HFF-Myc (cell line): ENCODE data around the gene OSBPL9.
A peak's percentile ranks its signal among the peaks of the same experiment; 100 is the strongest.

Experiments
- DNase-seq: peaks from one replicate; pipeline ENCODE4 v3.0.0-alpha.2; 2011; ENCODE audit warnings: low read depth; ENCODE audit errors: extremely low read depth
- H3K4me3 ChIP-seq: replicated peaks from 2 replicates; pipeline ENCODE4 v1.5.1; 2011; ENCODE audit warnings: low read depth, mild to moderate bottlenecking, control low read depth, low read length
- TF ChIP-seq, protein P1 (sequence below): IDR thresholded peaks from 2 replicates; pipeline ENCODE4 v1.5.1; 2012; ENCODE audit warnings: mild to moderate bottlenecking, low read depth, low read length, control low read depth; ENCODE audit errors: missing control alignments

The OSBPL9 gene

DNA sequence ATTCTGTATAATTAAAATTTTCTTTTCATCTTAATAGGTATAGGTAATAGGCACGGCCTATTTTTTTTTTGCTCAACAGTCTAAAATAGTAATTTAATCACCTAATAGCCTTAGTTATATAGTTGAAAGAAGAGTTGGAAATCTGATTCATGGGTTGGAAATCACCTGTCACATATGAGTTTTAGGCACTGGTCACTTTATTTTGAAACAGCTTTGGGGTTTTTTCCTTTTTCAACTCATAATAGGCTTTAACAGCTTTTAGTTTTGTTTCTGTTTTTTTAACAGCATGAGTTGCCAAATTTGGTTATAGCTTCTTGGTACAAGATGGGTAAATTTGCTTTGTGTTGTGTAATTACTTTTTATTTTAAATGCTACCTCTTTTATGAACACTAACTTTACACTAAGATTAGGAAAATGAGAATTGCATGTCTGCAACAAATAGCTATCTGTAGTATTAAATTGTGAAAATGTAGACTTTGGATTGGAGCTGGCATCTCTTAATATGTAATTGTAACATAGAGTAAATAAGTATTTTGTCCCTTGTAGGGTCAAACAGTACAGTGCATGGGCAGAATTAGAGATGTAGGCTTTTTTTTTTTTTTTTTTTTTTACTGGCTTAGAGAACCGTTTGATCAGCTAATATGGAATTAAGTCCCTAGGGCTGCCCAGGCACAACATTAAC, 109.8 kb downstream of the OSBPL9 start:
- H3K4me3 ChIP-seq = no peak overlapping the region
- TF ChIP-seq, protein P1, sequence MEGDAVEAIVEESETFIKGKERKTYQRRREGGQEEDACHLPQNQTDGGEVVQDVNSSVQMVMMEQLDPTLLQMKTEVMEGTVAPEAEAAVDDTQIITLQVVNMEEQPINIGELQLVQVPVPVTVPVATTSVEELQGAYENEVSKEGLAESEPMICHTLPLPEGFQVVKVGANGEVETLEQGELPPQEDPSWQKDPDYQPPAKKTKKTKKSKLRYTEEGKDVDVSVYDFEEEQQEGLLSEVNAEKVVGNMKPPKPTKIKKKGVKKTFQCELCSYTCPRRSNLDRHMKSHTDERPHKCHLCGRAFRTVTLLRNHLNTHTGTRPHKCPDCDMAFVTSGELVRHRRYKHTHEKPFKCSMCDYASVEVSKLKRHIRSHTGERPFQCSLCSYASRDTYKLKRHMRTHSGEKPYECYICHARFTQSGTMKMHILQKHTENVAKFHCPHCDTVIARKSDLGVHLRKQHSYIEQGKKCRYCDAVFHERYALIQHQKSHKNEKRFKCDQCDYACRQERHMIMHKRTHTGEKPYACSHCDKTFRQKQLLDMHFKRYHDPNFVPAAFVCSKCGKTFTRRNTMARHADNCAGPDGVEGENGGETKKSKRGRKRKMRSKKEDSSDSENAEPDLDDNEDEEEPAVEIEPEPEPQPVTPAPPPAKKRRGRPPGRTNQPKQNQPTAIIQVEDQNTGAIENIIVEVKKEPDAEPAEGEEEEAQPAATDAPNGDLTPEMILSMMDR = no peak
- no peak for DNase-seq

DNA sequence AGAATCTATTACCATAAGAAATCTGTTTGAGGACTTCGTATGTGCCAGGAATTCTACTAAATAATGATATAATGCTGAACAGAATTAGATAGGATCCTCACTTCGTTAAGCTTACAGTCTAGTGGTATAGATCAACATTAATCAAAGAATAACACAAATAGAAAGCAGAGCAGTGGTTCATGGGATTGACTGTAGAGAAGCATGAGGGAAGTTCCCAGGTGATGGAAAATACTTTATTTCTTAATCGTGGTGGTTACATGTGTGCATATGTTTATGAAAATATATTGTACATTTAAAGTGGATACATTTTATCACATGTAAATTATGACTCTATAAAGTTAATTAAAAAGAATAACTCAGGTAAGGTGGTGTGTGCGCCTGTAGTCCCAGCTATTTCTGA, 110.5 kb downstream of the OSBPL9 start:
- TF ChIP-seq, protein P1 = no peak
- no peak overlapping the region for H3K4me3 ChIP-seq
- DNase-seq = no peak

DNA sequence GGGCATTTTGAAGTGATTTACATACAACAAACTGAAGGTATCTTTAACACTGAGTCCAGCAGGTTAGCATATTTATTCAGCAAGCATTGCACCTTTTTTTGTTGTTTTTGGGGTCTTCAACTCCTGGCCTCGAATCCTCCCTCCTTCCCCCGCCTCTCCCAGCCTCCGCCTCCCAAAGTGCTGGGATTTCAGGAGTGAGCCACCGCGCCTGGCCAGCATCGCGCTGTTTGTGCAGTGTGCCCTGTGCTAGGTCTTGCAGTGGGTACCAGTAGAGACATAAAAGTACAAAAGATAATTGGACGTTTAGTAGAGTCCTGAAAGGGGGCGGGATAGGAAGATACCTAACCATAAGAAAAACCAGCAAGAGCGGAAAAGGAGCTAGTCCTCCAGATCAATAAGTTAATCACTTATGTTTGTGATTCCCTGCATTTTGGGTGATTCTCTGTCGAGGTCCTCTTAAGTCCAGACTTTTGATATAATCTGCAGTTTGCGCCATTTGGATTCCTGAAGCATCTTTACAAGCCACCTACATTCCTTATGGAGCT, 111.8 kb downstream of the OSBPL9 start:
- no peak for DNase-seq
- peak overlapping the region; percentile 68 for H3K4me3 ChIP-seq
- TF ChIP-seq, protein P1 = no peak

DNA sequence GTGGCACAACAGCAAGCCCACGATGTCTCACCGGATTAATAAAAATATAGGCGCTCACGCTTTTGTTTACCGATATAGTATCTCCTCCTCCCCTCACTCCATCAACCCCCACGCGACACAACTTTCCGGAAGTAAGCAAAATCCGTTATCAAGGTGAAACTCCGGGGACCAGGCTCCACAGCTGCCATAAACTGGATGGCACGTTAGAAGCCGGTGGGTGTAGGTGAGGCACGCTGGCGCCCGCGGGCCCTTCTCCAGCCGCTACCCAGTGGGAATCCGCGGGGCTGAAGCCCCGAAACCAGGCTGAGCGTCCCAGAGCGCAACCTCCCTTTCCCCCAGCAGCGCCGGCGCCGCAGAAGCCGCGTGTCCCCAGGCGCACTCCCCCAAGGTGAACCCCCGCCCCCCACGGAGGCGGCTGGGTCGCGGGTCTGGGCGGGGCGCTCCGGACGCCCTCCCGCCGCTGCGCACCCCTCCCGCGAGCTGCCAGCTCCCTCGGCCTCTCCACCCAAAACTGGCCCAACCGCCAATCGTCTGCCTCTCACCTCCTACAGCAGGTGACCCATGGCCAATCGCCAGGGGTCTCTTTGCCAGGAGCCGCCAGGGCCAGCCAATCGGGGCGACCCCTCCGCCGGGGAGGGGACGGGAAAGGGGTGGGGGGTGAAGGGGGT, 112.4 kb downstream of the OSBPL9 start:
- peak; percentile 61 for DNase-seq
- TF ChIP-seq, protein P1 = no peak

DNA sequence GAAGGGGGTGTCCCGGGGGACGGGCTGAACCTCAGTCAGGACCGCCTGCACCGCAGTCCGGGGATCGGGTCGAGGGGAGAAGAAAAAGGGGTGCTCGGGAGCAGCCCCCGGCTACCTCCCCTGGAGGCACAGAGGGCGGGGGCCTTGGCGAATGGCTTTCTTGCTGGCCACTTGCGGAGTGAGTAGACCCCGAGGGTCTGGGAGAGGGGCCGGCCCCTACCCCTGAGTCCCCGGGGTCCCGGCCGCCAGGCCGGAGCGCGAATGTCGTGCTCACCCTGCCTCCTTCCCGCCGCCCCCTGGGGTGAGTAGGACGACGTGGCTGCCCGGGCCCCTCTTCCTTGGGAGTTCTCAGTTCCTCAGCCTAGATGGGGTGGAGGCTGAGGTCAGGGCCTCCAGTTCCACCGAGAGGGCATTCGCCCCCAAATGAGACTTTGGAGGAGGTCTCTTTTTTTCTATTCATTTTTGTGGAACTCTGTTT, 113.0 kb downstream of the OSBPL9 start:
- H3K4me3 ChIP-seq = peak overlapping the region; percentile 68
- no peak for DNase-seq
- TF ChIP-seq, protein P1 = no peak

More for the DNA sequence above, 112.4 kb downstream of the OSBPL9 start:
- peak overlapping the region; percentile 68 for H3K4me3 ChIP-seq

DNA sequence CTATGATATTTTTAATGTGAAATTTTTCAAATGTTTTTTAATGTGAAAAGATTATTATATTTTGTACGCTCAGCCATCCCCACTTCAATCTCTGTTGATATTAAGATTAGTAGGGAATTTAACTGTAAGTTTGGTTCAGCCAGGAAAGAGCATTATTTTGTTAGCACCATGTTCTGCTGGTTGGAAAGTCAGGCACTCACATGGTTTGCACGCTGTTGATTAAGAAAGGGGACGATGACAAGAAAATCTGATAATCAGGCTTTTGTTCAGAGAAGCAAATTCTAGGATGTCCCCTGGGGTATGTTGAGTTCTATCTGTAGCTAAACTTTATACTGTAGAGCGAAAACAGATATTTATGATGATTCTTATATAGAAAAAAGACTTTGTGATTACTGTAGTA, 115.1 kb downstream of the OSBPL9 start:
- H3K4me3 ChIP-seq = no peak overlapping the region
- DNase-seq = no peak
- TF ChIP-seq, protein P1 = no peak
